SKM-1 (cell line): ENCODE measurements around the gene NFIB.

Source experiments
- DNase-seq: peaks from one replicate; lab custom pipeline; 2025; ENCODE audit not compliant: unreplicated experiment; lab: John Stamatoyannopoulos, UW

NFIB gene

GRCh38 chr9:14084867-14085266 lies 229.1 kb downstream of the NFIB start:
- DNase-seq = no peak

- DNase-seq = no peak
These were observed 230.6 kb downstream of the NFIB start for GRCh38 chr9:14083366-14083765.

GRCh38 chr9:14082732-14083131 lies 231.2 kb downstream of the NFIB start:
- no peak for DNase-seq

DNA sequence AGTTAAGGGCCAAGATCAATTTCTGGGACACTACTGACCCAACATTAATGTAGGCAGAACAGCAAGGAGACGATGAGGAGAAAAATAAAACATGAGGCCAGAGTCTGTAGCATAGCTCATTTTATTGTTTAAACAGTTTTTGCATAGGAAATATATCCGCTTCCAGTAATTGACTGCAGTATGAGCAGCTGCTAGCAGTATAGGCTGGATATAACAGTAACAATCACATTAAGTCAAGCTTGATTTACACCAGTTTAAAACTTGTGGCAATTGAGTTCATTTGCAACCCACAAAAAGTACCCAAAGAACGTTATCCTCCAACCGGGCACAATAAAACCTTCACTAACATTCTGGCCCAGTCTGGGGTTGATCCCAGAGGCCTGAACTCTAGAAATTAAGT lies 232.2 kb downstream of the NFIB start:
- DNase-seq = no peak

DNA sequence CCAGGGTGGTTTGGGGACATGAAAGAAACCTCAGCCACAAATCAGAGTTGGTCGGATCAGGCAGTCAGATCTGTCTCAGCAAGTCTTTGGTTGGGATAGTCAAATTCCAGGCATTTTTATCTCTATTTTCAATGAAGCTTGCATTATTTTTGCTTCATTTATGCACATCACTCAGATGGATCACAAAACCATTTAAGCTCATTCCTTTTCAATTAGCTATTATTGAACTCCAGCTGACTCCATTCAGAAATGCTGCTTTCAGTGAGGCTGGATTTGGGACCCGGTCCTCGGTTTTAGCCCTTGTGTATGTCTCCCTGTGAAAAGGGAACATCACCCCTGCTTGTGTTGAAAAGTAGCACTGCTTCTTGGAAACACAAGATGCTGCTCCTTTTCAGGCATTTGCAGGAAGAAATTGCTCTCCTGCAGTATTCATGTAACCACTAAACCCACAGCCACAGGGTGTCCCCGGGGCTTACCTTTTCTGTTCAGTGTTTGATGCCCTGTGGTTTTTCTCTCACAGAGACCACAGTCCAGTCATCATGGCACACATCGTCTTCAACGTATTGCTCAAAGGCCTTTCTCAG lies 232.9 kb downstream of the NFIB start:
- no peak for DNase-seq

GRCh38 chr9:14079440-14079839 lies 234.5 kb downstream of the NFIB start:
- no peak for DNase-seq

GRCh38 chr9:14077672-14078071 lies 236.3 kb downstream of the NFIB start:
- DNase-seq = no peak

- no peak for DNase-seq
These were observed 238.7 kb downstream of the NFIB start for GRCh38 chr9:14075218-14075617.

GRCh38 chr9:14072850-14073249 lies 241.1 kb downstream of the NFIB start:
- no peak for DNase-seq

DNA sequence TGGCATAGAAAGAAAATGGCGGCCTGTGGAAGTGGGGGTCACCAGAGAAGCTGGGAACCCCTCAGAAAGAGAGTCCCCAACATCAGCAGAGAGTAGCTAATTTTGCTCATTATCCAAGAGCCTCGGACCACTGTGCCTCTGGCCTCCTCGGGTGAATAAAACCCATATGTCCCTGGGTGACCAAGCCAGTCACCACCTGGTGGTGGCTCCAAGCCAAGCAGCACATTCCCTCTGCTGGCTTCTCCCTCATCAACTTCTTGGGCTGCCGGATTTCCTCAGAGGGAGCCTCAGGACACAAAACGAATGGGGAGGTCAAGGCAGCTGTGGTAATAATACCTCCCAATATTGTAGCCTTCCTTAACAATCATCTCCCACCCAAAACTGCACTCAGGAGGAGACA lies 242.5 kb downstream of the NFIB start:
- DNase-seq = no peak

- no peak for DNase-seq
These were observed 245.3 kb downstream of the NFIB start for GRCh38 chr9:14068690-14069089.

- DNase-seq = no peak
These were observed 247.1 kb downstream of the NFIB start for GRCh38 chr9:14066831-14067230.

DNA sequence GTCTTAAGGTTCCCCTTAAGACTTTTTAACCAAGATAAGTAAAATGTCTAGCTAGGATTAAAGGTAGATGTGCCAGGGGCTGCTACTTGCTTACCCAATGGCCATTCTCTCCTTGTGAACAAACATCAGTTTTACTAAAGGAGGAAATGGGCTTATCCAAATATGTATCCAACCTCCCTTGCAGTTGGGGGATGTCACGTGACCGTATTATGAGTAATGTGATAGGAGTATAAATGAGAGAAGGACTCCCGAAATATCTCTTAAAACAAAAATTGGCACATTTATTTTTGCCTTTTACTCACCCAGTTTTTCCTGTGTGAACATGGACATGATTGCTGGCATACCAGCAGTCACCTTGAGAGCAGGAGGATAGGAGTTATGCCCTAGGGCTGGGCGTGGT lies 247.9 kb downstream of the NFIB start:
- DNase-seq = no peak

DNA sequence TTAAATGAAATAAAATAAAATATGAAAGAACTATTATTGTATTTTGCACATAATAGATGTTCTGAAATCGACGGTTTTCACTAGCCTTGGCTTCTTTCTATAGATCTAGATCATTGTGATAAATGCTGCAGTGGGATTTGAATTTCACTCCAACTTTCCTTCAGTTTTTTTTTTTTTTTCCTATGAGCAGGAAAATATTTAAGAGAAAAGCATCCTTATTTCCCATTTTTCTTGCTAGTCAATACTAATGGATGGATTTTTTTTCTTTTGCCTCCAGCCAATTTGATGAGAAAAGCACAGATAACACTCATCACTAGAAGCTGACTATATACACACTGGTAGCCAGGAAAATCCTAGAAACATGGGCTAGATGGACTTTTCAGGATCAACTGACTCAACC lies 249.0 kb downstream of the NFIB start:
- no peak for DNase-seq

GRCh38 chr9:14063756-14064155 lies 250.2 kb downstream of the NFIB start:
- DNase-seq = no peak

- no peak for DNase-seq
These were observed 251.2 kb downstream of the NFIB start for GRCh38 chr9:14062586-14063221.

DNA sequence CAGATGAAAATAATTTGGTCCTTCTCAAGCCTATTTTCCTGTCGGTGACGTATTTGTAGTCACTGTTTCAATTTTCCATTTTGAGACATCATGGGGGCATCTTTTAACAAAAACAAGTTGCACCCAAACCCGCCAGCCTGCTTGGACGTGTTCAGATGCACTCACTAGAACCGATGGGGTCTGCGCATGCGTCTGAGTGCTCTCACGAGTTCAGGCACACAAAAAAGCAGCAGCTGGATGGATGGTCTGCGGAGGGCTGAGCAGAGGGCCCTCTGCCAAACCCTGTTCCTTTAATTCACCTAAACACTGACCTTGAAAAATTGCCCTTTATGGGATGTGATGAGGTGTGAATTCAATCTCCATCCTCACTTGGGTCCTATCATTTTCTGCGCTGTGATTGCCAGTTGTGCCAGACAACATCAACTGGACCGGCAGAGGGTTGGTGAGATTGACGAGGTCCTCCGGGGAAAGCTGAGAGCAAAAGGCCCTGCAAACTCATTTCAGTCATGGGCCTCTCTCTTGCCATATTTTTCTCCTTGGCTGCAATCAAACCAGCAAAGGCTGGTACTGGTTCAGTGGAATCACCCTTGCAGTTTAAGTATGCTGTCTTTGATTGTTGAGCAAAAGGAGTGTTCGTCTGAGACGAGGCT lies 251.9 kb downstream of the NFIB start:
- DNase-seq = no peak

GRCh38 chr9:14058325-14058688 lies 255.6 kb downstream of the NFIB start:
- no peak for DNase-seq

- DNase-seq = no peak
These were observed 256.3 kb downstream of the NFIB start for GRCh38 chr9:14057368-14058324.

GRCh38 chr9:14056316-14056861 lies 257.6 kb downstream of the NFIB start:
- DNase-seq = no peak

- no peak for DNase-seq
These were observed 259.8 kb downstream of the NFIB start for GRCh38 chr9:14054096-14054495.
